HG03469 (cell line): ENCODE measurements around the gene CXCL5.
"Not testable (repeated sequence)": the region's sequence is repeated elsewhere in the genome, so short reads cannot be mapped to it uniquely, and the experiment has no call there.

Experiments
- ATAC-seq: cut with Tn5 transposase; IDR thresholded peaks from one replicate; pipeline ENCODE4 v1.9.1; 2021; ENCODE audit warnings: mild to moderate bottlenecking, moderate library complexity, moderate number of reproducible peaks; ENCODE audit not compliant: unreplicated experiment

The CXCL5 gene

DNA sequence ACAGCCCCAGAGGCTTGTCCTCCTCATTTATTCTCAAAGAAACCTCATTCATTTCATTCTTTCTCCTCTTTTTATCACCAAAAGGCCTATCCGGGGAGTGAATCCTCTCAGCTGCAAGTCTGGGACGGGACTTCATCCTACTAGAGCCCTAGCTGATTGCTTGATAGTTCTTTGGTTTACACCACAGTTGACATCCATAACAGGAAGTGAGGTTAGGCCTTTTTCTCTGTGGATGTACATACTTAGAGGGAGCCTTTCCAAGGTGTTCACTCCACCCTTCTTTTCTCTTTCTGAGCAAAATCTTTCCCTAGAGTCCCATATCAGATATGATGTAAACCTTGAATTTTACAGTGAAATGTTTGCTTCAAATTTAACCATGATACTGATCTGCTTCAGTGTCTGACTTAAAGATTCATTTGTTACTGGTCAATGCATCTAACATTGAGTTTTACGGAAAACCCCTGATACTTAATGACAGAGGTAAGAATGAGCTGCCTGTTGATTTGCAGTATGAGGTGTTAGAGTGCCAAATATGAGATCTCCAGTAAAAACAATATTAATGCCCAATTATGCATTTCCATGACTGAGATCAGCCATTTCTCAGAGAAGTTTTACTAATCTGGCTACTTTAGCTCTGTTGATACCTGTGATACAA, 16.8 kb upstream of the CXCL5 start:
- no peak for ATAC-seq

DNA sequence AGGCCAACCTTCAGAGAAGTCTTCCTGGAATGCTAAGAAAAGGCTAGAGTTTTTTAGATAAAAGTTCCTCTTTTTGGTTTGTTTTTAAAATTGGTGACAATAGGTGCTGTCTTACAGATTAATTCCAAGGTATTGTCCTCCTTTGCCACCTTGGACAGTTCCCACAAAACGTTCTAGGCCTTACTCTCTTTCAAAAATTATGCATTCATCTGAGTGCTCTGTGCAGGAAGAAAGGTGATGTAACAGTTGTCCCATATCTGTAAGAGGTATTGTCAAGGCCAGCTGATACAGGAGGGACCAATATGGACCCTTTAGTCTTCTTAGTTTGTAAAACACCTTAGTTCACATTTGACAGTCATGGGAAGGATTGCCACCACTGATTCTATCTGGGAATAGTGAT, 15.9 kb upstream of the CXCL5 start:
- ATAC-seq: no peak

DNA sequence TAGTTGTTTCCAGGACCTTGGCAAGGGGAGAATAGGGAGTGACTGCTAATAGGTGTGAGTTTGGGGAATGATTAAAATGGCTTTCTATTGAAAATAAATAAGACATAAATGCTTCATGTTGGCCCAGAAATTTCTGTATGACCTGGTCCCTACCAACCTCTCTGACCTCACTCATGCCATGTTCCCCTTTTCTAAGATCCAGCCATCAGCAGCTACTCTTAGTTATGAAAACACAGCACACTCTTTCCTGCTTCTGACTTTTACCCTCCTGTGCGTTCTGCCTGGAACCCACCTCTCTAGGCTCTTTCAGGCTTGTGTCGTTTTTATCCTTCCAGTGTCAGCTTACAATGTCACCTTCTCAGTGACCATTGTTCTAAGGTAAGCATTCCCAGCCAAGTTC, 14.8 kb upstream of the CXCL5 start:
- no peak for ATAC-seq

DNA sequence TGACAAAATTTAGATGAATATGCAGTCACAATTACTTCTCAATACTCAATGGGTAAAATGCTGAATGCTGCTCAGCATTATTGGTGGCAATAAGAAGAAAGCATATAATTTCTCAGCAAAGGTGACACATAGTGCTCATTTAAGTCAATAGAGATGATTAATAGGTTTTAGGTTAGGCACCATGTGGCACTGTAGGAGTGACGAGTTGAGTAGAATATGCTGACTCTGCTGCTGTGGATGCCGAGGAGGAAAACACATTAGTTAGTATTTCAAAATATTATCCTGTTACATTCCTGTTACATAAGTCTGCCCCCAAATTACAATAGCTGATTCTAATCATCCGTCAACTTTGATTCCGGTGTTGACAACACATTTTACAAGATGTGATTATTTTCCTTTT, 13.7 kb upstream of the CXCL5 start:
- ATAC-seq: no peak

DNA sequence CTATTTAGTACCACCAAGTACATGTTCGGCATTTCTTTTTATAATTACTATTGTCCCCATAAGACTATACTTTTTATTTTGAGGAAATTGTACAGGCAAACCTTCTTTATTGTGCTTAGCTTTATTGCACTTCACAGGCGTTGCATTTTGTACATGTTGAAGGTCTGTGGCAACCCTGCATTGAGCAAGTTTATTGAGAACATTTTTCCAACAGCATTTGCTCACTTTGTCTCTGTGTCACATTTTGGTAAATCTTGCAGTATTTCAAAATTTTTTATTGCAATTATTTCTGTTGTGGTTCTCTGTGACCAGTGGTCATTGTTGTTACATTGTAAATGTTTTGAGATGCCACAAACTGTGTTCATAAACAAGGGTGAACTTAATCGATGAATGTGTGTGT, 10.8 kb upstream of the CXCL5 start:
- no peak for ATAC-seq

DNA sequence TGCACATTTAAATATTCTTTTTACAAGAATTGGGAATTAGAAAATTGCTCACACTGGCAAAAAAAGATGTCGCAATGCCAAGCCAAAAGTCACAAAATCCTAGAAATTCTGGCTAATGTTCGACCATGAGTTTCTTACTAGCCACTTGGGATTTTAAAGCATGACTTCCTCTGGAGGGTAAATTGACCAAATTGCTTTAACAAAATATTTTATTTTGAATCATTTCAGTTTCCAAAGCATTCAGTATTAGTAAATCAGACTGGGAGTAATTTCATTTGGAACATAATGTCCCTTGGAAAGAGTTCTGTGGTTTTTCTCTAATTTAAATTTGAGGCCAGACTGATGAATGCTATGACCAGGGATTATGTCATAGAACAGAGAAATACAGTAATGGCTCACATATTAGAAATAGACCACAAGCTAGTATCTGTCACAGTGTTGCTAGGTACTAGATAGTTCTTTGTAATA, 7.6 kb upstream of the CXCL5 start:
- ATAC-seq: no peak

DNA sequence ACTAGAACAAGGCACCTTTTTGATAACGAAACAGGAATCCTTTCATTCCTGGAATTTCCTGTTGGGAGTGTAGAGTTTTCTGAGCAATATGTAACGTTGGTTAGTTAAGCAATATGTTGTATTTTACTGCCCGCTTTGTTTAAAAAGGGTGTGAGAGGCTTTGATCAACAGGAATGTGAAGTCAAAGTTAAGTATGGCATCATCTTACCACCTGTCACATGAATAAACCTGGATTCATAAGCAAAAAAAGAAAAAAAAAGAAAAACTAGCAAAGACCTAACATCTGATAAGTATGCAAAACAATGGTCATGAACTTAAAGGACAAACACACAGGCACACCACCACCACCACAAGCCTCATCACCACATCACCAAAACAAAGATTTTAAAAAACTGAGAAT, 7.1 kb upstream of the CXCL5 start:
- no peak for ATAC-seq

DNA sequence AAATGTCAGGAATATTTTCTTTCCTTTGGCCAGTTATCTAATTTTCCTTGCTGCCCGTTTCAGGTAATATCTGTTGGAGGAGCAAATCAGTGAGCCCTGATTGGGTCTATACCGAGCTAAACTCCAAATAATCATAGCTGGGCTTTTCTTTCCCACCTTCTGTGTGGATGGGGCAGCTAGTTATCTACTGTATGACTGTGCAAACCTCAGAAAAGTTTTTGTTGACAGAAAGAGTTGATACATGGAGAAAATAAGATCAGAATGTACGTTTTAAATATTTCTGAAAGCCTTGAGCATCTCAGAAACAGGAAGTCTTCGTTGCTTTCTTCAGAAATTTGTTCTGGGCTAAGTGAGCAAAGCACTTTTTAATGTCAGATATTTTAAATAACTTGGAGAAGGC, 6.2 kb upstream of the CXCL5 start:
- no peak for ATAC-seq

DNA sequence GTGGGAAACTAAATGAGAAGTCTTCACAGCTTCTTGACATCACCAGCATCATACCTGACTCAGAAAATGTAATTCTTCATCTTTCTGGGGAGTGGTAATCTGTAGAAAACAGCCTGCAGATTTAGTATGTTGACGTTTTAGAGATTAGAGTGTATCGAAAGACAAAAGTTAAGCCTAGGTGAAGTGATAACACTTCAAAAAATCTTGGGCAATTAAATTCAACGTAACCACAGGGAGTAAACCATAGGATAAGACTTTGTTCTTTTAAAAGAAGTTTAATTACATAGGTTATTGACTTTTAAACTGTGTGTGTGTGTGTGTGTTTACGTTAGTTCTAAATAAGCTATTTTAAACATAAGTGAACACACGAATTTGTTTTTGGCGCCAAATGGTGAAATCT, 1.8 kb upstream of the CXCL5 start:
- ATAC-seq: no peak

DNA sequence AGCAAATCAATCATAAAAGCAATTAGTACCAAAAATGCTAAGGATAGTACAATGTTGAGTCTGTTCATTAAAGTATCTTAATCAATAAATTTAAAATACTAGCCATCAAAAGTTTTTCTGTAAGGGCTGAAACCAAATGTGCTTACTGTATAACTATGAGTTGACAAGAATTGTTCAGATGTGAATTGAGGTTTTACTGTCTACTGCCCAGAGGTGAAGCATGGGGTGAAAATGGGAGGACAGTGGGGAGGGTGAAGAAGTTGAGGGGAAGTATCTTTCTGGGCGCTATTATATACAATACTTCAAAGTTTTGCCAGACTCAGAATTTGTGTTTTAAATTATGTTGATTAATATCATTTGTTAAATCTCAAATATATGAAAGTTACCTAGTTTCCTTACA, 6.4 kb downstream of the CXCL5 start:
- ATAC-seq: no peak

DNA sequence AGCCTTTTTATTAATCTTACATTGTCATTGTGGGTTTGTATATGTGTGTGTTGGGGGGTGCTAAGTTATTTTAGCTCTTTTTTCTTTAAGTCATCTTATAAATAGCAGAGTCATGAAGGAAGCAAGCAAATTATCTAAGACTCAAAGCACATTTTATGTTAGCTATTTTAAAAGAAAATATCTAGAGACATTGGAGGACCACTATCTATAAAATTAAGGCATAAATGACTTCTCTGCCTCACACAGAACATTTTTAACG, 6.8 kb downstream of the CXCL5 start:
- ATAC-seq: no peak

DNA sequence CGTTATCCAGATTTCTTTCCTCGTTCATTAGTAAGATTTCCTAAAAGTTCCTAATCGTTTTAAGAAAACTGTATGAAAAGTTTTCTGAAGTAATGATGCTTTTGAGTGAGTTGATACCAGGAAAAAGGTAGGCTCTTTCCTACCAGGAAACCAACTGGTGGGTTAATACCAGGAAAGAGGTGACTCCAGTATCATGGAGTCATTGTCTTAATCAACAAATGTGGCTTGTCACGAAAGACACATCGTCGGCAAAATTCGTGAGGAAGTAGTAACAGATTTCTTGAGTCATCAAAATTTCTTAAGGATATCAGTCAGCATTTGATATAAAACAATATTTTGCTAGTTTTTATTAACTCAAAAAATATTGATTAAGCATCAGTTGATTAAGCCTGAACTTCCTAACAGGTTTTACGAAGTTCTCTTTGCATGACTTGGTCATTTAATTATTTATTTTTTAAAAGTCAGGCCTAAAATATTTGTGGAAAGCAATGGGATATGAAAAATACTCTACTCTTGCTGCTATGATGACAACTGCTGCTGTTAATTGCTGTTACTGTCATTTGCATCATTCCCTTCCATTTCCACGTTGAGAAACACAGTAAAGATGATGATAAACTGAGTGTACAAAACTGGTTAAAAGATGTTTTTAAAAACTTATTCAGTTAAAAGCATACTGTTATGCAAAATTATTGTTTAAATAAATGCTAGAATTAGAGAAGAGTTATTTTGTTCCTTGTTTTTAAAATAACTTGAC, 7.3 kb downstream of the CXCL5 start:
- ATAC-seq: no peak

DNA sequence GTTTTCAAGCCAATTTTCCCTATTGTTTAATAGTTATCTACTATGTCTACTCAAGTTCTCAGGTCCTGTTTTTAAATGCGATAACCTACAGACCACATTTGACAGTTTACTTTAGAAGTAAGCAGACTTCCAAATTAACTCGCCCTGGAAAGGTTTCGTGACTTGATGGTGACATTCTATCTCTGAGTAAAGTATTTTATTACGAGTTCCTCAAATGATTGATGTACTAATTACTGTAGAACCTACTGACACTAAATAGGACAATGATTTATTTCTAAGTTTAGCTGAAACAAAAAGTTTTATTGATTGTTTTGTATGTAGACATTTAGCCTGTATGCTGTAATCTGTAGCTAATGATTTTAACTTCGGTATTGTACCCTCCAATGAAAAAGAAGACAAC, 8.5 kb downstream of the CXCL5 start:
- no peak for ATAC-seq

DNA sequence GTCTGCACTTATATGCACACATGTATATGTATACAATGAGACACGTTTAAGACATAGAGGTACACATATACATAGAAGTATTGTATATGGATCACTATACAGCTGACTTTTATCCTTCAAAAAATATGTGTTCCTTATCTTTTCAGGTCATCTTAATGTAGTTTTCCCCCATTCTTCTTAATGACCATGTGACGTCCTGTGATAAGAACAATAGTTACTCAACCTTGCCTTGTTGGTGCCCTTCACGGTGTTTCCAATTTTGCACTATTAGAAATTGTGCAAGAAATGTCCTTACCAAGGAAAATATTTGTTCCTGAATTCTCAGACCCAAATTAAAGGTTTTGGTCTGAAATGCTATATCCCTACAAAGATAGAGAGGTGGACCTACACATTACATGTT, 9.4 kb downstream of the CXCL5 start:
- ATAC-seq: no peak

DNA sequence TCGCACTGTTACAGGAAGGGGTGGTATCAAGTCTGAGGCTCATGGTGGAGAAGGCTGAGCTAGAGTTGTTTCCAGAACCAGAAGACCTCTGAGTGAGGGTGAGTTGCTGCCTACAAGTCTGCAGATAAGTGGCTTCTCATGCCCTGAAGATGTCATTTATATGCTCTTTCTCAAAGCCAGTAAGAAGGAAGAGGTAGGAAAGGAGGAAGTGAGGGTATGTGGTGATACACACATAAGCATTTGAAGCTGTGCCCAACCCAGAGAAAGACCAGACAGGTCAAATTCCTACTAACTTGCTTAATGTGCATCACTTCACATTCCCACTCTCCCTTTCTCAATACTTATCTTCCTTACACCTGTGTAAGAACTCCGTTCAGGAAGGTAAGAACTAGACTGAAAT, 10.4 kb downstream of the CXCL5 start, which contains the start of gene PPBP:
TSS of gene PPBP (minus strand) at position 130 of the 400 bp plus-strand sequence. CDS start at position 43, 87 bp downstream.
- ATAC-seq: no peak

DNA sequence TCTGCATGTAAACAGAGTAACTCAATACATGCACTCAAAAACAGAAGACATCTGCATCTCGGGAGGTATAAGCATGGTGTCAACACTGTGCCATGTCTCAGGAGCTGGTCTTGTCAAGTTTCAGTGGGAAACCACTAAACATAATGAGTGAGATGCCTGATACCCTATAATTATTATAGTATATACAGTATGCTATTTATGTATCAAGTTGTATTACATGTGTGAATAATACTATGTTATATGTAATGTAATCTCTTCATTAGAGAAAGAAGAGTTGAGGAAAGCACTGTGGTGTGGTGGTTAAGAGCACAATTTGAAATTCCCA, 13.0 kb downstream of the CXCL5 start:
- no peak for ATAC-seq

DNA sequence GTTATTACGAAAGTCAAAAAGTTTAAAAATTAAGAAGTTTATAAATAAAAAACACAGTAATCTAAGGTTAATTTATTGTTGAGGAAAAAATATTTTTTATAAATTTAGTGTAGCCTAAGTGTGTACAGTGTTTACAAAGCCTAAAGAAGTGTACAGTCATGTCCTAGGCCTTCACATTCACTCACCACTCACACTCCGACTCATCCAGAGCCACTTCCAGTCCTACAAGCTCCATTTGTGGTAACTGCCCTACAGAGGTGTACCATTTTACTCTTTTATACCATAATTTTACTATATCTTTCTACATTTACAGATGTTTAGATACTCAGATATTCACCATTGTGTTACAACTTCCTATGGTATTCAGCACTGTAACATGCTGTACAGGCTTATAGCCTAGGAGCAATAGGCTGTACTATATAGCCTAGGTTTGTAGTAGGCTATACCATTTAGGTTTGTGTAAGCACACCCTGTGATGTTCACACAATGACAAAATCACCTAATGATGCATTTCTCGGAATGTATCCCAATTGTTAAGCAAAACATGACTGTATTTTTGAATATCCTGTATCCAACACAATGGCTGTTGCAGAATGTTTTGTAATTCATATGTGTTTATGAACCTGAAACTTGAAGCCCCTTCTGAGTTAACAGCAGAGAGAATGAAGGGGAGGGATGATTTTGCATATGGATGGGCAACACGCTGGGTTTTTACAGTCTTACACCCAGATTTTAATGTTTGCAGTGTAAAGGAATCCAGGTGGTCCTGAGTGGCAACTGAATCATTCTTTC, 13.5 kb downstream of the CXCL5 start:
- ATAC-seq: no peak

DNA sequence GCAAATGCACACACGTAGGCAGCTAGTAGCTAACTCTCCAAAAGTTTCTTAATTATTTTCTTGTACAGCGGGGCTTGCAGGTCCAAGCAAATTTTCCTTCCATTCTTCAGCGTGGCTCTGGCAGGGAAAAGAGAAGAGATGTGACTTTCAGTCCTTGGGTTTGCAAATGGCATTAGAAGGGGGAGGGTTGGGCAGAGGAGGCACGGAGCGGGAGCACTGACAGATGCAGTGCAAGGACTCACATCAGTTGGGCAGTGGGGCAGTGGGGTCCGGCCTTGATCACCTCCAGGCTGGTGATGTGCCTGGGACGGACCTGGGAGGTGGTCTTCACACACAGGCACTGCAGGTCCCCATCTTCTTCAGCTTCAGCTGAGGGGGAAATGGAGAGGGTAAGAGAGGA, 17.3 kb downstream of the CXCL5 start:
- not testable (repeated sequence) for ATAC-seq

DNA sequence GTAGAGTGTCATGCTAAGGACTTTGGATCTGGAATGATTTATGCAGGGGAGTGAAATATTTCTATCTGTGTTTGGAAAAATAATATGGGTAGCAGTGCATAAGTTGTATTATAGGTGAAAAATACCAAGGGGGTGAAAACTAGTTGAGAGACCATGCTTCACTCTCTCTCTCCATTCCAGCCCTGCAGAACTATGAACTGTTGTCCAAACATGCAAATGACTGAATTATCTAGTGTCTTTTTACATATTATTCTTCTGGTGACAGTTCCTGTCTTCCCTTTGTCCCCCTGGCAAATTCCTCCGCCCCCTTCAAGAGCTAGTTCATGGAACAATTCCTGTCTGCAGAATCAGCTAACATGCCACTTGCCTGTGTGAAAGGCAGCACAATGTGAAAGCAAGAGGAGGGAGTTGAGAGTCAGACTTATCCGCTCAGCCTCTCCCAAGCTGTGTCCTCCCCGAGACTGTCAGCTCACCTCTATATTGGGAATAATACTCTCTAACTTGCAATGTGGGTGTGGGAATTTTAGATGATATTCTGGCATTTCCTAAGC, 19.0 kb downstream of the CXCL5 start:
- no peak for ATAC-seq

DNA sequence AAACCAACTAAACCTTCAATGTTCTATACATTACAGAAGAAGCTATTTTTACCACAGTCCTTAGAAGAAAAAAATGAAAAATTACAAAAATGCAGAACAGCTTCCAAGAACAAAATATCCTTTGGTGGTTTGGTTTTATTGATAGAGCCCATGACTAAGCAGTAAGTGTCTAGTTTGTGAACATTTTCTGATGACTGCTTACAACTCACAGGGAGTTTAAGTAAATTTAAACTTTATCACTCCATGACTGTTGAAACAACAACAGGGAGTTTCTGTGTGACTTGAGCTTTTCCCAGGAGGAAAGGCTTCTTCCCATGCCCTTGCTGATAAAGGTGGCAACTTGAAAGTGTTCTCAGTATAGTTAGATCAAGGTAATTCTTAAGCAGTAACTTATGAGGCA, 19.6 kb downstream of the CXCL5 start:
- no peak for ATAC-seq

DNA sequence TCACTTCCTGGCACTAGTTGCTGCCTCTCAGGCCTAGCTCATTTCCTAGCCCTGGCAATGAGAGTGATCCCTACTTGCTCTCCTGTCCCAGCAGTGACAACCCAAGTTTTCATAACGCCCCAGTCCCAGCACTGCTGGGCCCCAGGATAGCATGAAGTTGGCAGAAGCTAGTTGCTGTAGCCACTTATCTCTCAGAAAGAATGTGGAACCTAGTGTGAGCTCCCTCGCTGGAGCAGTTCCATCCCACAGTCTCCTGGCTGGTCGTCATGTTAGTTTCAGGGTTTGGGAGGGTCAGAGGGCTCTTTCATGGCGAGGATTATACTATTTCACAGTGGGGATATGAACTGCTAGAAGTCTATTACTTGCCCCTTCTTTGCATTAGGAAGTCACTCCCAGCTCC, 21.8 kb downstream of the CXCL5 start:
- no peak for ATAC-seq

DNA sequence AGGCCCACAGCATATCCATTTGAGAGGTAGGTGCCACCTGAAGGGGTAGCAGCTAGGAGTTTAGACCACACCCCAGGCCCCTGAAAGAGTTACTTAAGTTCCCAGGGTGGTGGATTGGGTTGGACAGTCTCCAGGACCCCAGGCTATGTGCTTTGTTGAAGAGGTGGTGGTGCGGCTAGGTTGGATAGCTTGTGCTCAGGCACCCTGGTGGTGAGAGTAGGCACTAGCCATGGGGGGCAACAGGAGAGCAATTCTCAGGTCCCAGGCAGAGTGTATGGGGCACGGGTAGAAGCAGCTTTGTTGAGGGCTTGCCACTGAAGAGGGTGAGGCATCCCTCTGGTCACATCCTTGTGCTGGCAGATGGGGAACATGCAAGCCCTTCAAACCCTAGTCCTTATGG, 22.3 kb downstream of the CXCL5 start:
- ATAC-seq: no peak
